ENCODE data around the gene PTPRN2.
"Not testable (repeated sequence)": the region's sequence is repeated elsewhere in the genome, so short reads cannot be mapped to it uniquely, and the experiment has no call there.

The PTPRN2 gene

GRCh38 chr7:157784041-157784835 is 803.4 kb downstream of the PTPRN2 start:
- no peak for FAIRE-seq
- TF ChIP-seq CTCF (IDR thresholded peaks at IDR 0.05; ENCODE audit: insufficient read depth, missing control alignments) = no peak
- no peak for DNase-seq (ENCODE audit: insufficient read length, low spot score)

- DNase-seq (ENCODE audit: insufficient read length, low spot score) (no peak), FAIRE-seq (no peak)
- no peak for TF ChIP-seq CTCF (IDR thresholded peaks at IDR 0.05; ENCODE audit: insufficient read depth, missing control alignments)
Observed at GRCh38 chr7:157782041-157782440, 805.6 kb downstream of the PTPRN2 start.

- TF ChIP-seq CTCF (IDR thresholded peaks at IDR 0.05; ENCODE audit: insufficient read depth, missing control alignments) = no peak
- FAIRE-seq = no peak
- DNase-seq (ENCODE audit: insufficient read length, low spot score) = no peak
Observed at GRCh38 chr7:157780721-157781120, 806.9 kb downstream of the PTPRN2 start.

- FAIRE-seq (no peak), DNase-seq (ENCODE audit: insufficient read length, low spot score) (no peak)
- no peak for TF ChIP-seq CTCF (IDR thresholded peaks at IDR 0.05; ENCODE audit: insufficient read depth, missing control alignments)
Observed at GRCh38 chr7:157780312-157780711, 807.3 kb downstream of the PTPRN2 start.

GRCh38 chr7:157779206-157779605 is 808.4 kb downstream of the PTPRN2 start:
- no peak for TF ChIP-seq CTCF (IDR thresholded peaks at IDR 0.05; ENCODE audit: insufficient read depth, missing control alignments)
- FAIRE-seq (no peak), DNase-seq (ENCODE audit: insufficient read length, low spot score) (no peak)

GRCh38 chr7:157777194-157777762 is 810.3 kb downstream of the PTPRN2 start:
- DNase-seq (ENCODE audit: insufficient read length, low spot score); FAIRE-seq: not testable (repeated sequence)

GRCh38 chr7:157775560-157776332 is 811.9 kb downstream of the PTPRN2 start:
- no peak for FAIRE-seq
- no peak for DNase-seq (ENCODE audit: insufficient read length, low spot score)
- TF ChIP-seq CTCF (IDR thresholded peaks at IDR 0.05; ENCODE audit: insufficient read depth, missing control alignments) = no peak
